CD1c-positive myeloid dendritic cell (primary cell): ENCODE measurements around the gene GPR84.

Experiments
- DNase-seq: peaks from one replicate; pipeline ENCODE4 v3.0.0-alpha.2; 2016; ENCODE audit errors: extremely low spot score

The GPR84 gene

DNA sequence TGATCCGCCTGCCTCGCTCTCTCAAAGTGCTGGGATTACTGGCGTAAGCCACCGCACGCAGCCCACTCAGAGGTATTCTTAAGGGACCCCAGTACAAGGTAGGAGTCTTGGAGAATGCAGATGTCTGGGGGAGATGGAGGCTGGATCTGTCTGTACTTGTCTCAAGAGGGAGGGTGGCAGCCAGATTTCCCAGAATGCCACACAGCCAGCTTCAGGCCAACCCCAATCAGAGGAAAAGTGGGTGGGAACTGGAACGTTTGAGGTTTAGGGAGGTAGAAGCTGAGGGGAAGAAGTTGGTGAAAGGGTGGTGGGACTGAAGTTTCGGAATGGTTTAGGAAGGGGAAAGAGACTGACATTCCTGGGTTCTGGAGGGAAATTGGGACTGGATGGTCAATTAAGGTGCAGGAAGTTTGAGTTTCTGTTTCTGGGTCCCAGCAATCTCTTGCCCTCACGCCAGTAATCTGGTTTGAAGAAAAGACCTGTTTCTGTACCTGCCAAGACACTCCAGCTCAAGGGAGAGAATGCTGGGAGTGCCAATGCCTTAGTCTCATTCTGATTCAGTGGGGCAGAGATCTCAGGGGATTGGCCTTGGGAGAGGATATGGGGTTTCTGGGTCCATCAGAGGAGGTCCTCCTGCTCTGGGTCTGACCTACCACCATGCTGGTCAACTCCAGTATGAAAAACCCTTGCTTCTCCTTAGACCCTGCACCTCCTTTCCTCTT is 28.4 kb upstream of the GPR84 start:
- DNase-seq, result no peak

DNA sequence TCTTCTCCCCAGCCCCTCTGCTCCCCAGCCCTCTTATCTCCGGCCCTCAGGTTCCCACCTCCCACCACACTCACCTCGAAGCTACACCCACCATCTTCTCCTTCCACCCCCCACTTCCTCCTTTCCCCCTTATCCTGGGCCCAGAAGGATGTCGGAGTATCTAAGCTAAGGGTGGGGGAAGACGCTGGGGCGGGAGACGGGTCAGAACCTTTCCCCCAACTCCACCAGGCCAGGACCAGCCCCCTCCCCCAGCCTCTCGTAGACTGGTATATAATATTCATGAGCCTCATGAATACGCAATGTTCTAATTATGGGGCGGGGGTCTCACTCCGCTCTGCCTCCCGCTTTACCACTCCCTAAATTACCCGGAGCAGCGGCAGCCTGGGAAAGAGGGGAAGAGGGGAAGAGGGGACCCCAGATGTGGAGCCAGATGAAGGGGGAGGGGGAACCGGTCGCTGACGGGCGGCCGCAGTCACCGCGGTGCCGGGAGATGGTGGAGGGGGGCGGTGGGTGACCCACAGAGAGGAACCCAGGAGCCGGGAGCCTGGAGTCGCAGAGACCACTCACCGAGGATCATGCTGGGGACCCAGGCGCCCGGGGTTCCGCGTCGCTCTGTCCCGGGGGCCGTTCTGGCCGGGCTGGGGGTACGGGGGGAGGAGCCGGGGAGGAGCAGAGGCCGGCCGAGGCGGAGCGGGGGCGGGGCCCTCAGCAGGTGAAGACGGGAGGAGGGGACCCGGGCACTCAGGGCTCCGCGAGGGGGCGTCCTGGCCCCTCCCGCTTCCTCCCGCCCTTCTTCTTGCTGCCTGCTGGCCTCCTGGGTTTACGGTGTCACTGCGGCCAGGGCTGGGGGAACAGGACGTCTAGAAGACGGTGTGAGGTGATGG is 26.6 kb upstream of the GPR84 start:
- peak; percentile 43 for DNase-seq

DNA sequence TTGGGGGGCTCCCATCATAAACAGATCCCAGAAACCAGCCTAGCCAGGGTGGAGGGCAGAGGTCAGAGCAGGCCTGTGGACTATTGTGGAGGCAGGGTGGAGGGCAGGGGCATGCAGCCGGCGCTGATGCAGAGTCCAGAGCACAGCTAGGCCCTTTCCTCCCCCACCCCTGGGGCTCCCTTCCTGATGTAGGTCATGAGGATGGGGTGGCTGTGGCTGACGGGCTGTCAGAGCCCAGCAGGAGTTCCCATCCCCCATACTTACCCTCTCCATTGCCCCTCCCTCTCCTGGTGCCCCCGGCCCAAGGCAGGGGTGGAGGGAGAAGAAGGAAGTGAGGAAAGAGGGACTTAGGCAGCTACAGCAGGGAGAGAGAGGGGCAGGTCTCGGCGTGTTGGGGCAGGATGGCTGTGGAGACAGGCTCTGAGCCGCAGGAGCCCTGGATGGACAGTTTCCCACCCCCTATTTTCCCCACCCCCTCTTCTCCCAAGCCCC is 25.9 kb upstream of the GPR84 start:
- no peak for DNase-seq

DNA sequence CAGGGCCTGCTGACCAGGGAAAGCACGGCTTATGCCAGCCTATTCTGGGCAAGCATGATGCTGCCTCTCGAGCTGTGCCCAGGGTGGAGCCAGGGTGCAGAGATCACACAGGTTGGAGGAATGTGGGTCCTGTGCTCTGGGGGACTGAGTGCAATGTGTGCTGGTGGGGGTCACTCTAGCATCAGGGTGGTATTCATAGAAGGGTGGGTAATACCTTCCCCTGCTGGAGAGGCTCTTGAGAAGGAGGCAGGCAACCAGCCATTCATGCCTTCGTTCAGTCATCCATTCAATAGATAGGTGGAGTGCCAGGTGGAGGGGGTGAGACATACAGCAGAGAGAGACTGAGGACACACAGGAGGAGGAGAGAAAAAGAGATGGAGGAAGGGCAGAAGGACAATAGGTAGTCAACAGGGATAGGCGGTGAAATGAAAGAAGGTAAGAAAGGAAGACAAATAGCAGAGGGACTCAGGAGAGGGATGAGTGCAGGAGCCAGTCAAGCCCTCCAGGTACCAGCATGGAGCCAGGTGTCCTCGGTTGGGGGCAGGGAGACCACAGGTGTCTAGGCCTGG is 25.4 kb upstream of the GPR84 start:
- DNase-seq, result no peak

DNA sequence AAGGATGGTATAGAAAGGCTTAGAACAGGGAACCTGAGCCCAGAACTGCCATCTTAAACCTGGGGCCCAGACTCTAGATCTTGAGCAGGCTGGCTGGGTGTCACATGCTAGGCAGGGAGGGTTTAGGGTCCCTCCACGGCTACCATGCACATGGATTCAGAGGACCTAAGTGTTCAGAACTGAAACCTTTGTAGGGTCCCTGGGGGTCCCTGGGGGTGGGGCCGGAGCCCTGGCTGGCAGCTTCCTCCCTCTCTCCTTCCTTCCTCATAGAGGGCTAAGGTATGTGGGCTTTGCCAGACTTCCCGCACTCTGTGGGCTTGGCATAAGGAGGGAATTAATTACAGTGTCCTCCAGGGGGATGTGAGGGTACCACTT is 24.8 kb upstream of the GPR84 start:
- no peak for DNase-seq

DNA sequence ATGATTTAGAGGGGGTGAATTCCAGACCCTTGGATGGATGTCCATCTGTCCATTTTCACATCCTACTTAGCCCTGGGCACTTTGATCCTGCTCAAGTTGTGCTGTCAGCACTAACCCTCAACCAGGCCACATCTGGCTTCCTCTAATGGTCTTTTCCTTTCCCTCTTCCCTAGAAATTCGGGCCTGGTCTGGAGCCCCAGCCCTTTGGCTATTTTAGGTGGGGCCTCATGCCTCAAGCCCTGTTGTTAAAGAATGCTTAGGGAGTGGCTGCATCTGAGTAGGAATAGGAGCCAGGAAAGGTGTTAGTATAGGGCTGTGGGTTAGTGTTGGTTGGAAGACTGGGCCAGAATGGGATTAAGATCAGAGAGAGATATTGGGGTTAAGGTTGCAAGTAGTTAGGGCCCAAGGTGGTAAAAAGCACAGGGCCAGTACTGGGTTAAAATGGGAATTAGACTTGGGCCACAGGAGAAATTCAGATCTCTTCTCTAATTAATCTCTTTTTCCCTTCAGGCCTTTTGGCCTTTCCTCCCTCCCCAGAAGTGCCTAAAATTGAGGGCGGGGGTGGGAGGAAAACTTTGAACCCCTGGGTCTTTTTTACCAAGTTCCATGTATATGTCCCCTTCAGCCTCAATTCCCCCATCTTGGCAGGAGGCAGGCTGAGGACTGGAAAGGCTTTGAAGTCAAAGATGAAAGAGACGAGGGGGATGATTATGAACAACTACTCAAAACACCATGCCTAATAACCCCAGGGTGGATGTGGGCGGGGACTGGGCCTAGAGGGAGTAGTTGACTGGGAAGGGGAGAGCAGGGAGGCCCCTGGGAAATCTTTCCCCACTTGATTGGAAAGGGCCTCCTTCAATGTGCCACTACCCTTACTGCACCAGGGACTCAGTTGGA is 24.2 kb upstream of the GPR84 start:
- DNase-seq, result no peak

DNA sequence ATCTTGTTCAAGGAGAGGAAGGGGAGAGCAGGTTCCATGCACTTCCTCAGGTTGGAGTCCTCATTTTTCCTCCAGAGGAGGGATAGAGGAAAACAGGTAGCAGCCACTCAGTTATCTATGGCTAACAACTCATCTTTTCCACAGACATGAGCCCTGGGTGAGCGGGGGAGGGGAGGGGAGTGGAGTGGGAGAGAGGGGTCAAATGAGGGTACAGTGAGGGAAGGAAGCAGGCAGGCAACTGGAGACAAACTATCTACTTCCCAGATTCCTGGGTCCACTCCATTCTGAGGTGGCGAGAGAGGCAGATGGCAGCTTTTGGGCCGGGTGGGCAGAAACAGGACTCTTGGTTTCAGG is 22.8 kb upstream of the GPR84 start:
- DNase-seq, result no peak

DNA sequence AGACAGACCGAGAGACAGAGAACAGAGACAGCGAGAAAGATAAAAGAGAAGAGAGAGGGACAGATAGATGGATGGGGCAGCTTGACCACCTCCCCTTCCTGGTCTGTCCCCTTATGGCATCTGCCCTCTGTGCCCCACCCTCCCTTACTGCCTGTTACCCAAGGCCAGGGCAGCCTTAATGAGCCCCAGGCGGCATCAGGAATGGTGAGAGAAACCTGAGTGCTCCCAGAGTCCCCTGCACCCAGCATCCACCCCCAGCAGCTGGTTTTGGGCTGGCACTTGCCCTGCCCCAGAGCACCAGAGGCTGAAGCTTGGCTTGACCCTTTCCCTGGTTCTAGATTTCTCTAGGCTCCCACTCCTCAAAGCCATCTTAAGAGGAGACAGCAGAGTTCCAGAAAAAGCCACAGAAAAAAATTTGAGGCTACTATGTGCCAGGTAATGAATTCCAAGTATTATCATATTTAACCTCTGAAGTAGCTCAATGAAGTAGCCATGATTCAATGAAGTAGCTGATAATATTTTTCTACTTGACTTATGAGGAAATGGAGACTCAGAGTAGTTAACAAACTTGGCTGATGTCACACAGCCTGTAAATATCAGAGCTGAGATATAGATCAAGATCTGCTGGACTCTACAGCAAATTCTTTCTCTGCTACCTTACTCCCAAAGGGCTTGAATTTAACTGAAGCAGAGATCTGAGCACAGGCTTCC is 22.3 kb upstream of the GPR84 start:
- DNase-seq, result no peak

DNA sequence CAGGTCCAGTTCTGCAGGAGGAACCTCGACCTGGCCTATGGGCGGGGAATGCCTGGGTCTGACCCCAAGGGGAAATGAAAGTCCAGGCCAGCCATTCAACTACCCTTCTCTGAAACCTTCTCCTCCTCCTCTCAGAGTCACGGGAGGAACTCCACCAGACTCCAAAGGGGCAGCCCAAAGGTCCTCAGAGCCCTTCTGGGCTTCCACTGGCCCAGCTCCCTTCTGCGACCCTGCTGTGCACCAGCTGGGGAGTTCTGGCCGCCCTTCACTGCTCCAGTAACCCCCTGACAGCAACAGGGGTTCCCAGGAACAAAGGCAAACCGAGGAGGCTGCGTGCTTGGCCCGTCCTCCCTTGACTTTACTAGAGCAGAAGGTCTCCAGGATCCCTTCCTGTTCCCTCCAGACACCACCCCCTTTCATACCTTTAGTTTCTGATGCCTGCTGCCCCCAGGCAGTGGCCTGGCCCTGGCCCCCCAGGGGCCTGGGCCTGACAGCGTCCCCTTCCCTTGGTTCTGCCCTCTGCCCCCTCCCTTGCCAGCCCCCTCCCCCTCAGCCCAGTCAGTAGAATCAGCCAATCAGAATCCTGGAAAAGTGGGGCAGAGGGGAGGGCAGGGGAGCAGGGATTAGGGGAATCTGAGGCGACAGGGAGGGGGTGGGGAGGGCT is 21.1 kb upstream of the GPR84 start:
- DNase-seq, result peak; percentile 89

DNA sequence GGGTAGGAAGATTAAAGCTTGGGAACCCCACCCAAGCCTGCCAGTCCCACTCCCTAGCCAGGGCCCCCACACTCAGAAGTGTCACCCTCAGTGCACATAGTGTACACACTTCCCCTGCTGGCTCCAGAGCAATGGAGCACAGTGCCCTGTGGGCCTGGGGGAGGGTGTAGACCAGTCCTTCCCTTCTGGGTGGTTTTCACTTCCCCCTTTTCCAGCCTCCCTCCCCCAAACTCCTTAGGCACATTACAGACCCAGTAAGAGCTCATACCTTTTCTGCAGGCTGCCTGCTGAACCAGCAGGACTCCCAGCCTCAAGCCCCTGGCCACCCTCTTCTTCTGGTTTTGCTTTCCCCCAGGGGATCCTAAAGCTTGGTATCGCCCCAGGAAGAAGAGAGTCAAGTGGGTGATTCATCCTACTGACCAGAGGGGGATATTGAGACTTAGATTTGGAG is 20.3 kb upstream of the GPR84 start, which contains the start of gene ZNF385A:
Gene ZNF385A (minus strand): TSS at position 143 of the 451 bp plus-strand sequence. CDS start 219 bp downstream, outside the sequence.
- peak; percentile 95 for DNase-seq

DNA sequence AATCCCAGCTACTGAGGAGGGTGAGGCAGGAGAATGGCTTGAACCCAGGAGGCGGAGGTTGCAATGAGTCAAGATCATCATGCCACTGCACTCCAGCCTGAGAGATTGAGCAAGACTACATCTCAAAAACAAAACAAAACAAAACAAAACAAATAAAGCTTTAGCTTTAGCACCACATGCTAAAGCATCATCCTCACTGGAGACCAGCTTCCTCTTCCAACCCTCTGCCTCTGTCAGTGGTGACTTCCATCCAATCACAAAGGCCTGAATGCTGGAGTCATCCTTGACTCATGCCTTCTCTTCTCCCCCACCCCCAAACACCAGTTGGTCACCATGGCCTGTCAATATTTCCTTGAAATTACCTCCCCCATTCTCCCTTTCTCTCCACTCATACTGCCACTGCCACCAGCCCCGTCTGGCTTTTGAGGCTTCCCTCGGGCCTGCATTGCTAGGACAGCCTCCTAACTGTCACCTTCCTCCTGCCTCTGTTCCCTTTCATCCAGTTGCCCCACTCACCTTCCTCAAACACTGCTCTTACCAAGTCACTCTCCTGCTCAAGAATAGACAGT is 18.8 kb upstream of the GPR84 start:
- peak; percentile 95 for DNase-seq

DNA sequence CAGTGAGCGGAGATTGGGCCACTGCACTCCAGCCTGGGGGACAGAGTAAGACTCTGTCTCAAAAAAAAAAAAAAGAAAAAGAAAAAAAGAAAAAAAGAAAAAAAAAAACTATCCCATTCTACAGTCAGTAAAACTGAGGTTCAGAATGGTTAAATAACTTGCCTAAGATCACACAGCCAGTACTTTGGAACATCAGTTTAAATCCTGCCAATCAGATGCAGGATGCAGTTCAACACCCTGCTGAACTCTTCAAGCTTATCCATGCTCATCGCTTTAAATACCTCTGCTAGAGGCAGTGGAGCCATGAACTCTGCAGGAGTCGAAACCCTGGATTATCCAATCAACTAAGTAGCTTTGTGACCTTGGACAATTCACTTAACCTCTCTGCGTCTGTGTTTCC is 16.9 kb upstream of the GPR84 start:
- DNase-seq, result no peak

DNA sequence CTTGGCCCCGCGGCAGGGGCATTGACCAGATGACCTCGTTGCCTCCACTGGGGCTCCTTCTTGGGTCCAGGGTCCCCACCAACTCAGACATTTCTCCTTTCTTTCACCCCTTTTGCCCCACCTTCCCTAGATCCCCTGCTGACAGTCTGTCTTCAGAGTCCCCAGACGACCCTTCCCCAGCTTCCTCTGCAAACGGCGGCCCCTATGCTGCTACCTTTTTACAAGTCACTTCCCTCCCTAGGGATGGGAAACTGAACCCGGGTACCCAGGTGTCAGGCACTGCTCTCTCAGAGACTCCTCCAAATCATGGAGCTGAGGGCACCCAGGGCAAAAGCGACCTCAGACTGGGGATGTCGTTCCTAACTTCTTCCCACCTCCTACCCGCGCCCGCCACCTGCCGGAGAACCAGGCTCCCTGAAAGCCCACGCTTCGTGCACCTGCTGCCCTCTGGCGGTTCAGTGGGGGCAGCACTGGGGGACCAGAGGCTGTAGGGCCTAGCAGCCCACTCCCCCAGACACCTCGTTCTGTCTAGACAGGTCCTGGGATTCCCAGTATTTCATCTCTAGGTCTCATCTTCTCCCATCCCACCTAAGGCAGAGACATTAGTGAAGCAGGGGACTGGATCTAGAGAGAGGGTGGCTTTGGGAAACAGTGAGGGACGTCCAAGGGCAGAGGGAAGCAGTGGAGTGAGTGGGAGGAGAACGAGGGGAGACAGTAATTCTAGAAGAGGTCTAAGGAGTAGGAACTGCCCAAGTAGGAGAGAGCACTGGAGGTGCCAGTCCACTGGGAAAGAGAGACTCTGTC is 15.3 kb upstream of the GPR84 start:
- peak; percentile 91 for DNase-seq

DNA sequence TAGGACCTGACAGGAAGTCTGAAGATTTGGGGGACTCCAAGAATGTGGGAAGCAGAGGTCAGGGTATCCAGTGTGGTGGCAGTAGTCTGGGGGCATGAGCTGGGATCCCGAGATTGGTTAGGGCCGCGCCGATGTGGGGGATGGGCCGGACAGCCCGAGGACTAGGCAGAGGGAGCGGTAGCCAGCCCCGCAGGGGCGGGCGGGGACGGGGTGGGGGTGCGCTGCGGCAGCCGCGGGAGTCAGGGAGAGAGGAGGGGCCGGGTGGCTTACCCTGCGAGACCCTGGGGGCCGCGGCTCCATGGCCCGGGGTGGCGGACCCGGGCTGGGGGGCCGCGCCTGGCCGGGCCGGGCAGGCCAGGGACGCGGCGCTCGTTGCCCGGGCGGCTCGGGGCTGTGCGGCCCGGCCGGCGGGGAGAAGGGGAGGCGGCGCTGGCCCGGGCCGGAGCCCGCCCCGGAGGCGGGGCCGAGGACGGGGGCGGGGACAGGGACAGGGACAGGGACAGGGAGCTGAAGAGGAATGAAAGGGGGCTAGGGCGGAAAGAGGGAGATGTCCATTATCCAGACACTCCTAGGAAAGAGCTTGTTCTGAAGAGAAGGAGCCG is 14.6 kb upstream of the GPR84 start:
- no peak for DNase-seq

DNA sequence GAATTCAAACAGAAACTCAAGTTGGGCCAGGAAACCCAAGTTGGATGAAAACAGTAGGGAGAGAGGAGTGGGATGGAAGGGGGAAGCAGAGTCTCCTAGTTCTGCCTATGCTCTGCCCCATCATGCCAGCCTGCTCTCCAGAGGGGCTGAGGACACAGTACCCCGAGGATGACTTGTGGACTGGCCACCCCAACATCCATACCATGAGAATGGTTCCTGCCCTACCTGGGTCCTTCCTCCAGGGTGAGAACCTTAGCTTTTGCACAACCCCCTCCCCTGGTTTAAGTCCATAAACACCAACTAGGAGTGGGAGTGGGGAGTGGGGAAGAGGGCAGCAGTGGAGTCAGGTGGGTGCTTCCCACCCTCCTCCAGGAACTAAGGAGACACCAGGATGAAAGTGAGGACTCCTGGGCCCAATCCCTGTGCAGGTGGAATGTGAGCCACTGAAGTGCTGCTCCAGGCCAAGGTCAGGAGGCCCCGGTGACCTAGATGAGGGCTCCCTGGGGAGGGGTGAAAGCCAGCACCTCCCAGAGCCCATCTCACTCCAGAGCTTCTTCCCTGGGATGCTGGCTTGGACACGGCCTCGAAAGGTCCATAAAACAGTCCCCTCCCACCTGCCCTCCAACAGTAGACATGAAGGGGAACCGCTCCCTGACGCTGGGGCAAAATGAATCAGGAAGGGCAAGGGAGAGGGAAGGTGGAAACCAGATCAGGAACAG is 13.7 kb upstream of the GPR84 start:
- no peak for DNase-seq

DNA sequence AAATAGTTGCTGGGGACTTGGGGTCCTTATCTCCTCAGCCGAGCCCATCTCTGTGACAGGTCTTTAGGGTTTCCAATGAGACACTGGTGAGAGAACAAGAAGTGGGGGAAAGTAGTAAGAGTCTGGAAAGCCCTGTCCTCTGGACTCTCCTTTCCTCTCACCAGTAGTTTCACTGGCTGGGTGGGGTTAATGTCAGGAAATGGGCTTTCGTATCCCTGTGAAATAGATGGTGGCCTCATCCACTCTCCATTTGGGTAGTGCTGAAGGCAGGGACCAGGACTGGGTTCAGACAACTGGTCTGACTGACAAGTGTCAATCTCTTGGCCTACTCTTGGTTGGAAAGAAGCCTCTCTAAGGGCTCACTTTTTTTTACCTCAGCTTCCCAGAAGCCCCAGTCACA is 12.7 kb upstream of the GPR84 start:
- no peak for DNase-seq

DNA sequence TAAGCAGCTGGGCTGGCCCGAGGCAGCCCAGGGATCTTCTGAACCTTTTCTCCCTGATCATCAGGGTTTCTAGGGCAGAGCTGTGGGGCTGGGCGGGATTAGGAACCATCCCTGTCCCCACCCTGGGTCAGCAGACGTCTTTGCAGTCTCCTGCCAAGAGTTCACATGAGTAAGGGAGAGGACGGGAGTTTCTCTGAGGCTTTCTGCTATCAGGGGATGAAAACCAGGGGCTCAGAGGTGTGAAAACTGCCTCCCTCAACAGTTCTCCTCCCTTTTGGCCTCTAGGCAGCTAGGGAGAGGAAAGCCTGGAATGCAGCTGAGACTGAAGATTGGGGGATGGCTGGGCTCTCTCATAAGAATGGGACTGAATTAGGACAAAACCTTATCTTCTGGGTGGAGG is 12.3 kb upstream of the GPR84 start:
- DNase-seq, result no peak

DNA sequence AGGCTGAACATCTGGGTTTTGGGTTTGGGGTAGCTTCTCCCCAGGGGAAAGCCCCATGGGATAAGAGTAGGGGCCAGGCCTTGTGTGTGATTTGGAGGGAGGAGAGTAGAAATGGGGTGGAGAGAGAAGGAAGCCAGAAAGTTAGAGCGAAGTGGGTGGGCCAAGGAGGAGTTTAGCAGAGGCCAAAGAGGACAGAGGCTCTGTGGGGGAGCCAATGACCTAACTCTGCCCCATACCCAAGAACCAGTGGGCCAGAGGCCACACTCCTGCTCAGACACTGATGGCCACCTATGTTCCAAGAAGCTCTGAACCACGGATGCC is 10.9 kb upstream of the GPR84 start:
- DNase-seq, result no peak
